HG02610 (cell line): Measurements from ENCODE around the gene ICE1.
"Not testable (repeated sequence)": the region's sequence is repeated elsewhere in the genome, so short reads cannot be mapped to it uniquely, and the experiment has no call there.

ENCODE experiments used
- ATAC-seq: cut with Tn5 transposase; IDR thresholded peaks from one replicate; pipeline ENCODE4 v1.9.1; 2021; ENCODE audit warnings: mild to moderate bottlenecking, moderate library complexity; ENCODE audit not compliant: unreplicated experiment

Gene ICE1

GRCh38 chr5:5487585-5488360 lies 65.3 kb downstream of the ICE1 start:
- ATAC-seq, result no peak

DNA sequence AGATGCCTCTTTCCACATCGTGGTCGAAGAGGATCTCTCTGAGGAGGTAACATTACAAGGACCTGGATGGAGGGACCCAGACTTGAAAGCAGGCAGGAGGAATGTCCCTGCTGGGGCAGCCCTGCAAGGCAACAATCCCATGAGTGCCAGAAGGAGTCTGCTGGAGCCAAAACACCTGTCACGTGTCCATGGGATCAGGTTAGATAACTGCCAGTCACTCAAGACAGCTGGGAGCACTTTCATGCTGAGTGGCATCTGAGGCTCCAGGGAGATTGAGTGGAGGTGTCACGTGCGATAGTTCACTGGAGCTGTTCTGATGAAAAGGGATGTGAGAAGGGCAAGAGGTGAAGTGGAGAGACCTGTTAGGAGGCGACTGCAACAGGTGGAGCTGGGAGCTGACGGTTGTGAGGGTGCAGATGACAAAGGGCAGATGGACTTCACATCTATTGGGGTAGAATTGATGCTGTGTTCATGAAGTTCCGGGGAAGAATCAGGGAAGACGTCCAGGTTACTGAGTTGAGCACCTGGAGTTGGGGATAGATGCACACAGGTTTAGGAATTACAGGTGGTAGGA lies 68.4 kb downstream of the ICE1 start:
- ATAC-seq, result no peak

DNA sequence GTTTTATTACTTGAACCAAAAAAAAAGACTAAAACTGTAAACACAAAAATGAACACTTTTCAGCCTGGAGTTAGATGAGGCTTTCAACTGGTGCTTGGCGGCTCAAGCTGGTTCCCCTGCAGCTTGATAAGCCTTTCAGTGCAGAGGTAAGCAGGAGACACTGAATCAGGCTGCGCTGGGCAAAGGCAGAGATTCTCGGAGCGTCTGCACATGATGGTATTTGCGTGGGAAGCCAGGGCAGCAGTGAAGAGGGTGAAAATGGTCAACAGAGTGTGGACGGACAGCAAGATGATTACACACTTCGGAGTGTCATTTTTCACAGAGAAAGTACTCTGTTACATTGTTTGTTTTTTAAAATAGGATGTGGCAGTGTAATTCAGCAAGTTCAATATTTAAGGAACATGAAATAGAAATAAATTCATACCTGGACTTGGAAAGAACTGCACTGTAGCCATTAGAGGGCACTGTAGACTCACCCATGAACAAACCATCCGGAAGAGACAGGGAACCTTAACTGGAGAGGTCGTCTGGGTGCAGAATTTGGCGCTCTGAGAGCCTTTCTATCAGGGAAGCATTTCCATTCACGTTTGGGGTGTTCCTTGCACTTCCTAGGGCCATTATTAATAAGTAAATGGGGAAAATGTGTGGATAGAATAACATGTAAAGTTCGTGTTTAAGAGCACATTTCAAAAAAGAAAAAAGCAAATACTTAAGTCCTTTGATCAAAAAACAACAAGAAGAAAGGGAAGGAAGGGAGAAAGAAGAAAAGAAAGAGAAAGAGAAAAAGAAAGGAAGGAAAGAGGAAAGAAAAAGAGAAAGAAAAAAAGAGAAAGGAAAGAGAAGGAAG lies 69.8 kb downstream of the ICE1 start:
- ATAC-seq, result peak; percentile 55

DNA sequence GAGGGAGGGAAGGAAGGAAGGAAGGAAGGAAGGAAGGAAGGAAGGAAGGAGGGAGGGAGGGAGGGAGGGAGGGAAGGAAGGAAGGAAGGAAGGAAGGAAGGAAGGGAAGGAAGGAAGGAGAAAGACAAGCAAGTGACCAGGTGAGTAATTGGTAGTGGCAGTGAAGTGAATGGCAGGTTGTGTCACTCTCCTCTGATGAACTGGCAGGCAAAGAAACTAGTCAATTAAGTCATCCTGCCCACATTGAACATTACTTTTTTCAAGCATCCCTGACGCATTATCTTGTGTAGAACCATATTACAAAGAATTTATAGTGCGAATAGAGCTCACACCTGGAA lies 70.4 kb downstream of the ICE1 start:
- ATAC-seq, result not testable (repeated sequence)

DNA sequence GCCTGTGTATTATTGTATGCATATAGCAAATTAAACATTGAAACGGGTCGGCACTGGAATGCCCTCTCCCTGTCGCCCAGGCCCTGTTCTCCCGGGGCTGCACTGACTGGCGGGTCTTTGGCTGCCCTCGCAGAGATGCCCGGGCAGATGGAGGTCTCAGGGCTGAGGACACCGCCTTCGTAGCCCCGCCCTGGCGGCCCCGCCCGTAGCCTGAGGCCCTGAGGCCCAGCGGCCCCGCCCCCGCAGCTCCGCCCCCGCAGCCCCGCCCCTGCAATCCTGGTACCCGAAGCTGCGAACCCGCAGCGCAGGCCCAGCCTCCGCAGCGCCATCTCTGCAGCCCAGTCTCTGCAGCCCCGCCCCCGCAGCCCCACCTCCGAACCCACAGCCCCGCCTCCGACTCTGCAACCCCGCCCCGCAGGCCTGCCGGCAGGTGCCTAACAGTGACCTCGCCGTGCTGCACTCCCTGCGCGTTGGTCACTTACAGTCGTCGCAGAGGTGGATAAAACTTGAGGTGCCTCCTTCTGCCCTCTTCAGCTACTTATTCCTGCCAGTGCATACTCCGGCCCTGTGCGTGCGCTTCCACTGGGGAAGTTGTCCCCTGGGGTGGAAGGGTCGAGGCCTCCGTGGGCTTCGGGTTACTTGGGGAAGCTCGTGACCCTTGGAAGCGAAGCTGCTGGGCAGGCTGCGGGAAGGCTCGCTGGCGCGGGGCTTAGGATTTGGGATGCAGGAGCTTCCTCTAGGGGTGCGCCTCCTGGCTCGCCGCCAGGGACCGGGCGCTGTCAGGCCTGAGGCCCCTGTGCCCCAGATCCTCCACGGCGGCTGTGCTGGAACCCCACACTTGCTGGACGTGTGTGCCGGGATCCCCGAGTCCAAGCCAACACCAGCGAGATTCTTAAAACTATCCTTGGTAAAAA lies 72.3 kb downstream of the ICE1 start:
- peak; percentile 81 for ATAC-seq

GRCh38 chr5:5497152-5497788 lies 74.8 kb downstream of the ICE1 start:
- ATAC-seq, result peak; percentile 50

GRCh38 chr5:5499442-5499841 lies 77.0 kb downstream of the ICE1 start:
- no peak for ATAC-seq

DNA sequence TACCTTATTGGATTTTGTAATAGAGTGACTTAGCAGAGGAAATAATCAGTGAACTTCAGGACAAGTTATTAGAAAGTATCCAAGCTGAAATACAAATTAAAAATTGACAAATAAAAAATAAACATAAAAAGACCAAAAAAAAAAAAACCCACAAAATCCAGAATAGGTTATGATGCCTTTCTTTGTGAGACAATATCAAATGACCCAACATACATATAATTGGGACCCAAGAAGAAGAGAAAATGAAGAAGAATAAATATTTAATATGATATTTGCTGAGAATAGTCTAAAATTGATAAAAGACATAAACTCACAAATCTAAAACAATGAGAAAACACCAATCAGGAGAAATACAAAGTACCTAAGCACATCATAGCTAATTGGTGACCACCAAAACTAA lies 81.8 kb downstream of the ICE1 start:
- no peak for ATAC-seq

DNA sequence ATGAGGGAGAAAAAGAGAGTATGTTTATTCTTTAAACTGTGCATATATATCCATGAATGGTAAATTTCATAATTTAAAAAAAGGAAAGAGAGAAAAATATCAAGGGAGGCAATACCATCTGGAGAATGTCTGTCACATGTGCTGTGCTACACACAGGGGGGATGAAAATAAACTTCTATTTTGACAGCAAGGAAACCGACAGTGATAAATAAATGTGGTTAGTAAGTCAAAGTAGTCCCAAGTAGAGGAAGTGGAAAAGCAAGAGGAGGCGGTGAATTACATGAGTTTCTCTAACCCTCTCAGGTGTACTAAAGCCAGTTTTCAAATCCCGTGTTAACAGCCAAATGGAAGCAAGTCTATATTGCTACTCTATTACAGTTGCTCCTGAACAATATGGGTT lies 83.3 kb downstream of the ICE1 start:
- no peak for ATAC-seq

- ATAC-seq, result no peak
Observed at GRCh38 chr5:5508391-5508790, 85.9 kb downstream of the ICE1 start.

GRCh38 chr5:5511904-5512416 lies 89.5 kb downstream of the ICE1 start:
- no peak for ATAC-seq

DNA sequence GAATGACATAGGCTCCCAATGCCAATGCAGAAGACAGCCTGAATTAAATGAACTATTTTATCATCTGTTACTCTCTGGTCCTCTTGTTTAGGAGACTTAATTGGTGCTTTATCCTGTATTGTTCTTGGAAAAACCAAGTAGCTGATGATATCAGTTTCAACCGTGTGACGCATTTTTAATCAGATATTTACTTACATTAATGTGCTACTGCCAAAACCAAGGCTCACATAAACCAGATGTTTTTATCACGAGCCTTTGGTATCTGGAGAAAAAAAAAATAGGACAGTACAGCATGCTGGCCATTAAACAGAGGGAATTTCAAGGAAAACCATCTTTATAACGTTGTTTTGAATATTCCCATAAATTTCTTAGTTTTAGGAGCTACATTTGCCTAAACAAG lies 90.1 kb downstream of the ICE1 start:
- no peak for ATAC-seq

DNA sequence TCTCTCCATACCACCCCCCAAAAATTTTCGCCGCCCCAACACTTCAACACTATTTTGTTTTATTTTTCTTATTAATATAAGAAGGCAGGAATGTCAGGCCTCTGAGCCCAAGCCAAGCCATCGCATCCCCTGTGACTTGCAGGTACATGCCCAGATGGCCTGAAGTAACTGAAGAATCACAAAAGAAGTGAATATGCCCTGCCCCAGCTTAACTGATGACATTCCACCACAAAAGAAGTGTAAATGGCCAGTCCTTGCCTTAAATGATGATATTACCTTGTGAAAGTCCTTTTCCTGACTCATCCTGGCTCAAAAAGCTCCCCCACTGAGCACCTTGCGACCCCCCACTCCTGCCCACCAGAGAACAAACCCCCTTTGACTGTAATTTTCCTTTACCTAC lies 98.1 kb downstream of the ICE1 start:
- not testable (repeated sequence) for ATAC-seq

DNA sequence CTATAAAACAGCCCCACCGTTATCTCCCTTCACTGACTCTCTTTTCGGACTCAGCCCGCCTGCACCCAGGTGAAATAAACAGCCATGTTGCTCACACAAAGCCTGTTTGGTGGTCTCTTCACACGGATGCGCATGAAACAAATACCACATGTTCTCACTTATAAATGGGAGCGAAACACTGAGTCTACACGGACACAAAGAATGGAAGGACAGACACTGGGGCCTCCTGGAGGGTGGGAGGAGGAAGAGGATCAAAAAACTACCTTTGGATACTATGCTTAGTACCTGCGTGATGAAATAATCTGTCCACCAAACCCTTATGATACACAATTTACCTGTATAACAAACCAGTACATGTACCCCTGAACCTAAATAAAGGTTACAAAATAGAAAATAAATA lies 98.6 kb downstream of the ICE1 start:
- no peak for ATAC-seq

DNA sequence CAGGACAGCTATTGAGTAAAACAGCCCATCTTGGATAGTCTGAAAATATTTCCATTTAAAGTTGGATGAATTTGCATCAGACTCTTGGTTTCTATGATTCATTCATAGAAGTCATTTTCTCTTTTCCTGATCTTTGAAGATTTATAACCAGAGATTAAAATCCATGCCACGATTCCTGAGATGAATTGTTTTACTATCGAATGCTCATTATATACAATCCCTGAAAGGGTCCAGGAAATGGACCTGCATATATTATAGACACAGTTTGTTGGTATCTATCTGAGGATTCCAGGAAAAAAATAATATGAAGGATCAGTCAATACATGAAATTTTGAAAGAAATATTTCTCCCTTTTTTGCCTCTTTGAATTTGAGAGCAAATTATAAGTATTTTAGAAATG lies 99.0 kb downstream of the ICE1 start:
- no peak for ATAC-seq

DNA sequence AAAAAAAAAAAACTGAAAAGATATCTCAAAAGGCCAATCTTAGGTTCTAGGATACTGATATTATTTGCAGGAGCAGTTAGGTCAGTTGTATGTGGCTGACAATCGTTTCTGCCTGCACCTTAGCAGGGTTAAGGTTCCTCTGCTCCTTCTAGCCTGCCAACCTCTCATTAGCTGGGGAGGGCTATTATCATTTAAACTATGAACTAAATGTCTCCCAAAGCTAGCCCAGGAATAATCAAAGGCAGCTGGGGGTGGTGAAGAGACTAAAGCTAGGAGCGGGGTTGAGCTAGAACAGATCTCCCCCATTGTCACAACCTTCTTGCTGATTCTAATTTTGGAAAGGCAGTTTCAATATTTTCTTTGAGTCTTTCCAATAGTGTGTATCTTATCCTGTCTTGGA lies 99.9 kb downstream of the ICE1 start:
- ATAC-seq, result no peak

DNA sequence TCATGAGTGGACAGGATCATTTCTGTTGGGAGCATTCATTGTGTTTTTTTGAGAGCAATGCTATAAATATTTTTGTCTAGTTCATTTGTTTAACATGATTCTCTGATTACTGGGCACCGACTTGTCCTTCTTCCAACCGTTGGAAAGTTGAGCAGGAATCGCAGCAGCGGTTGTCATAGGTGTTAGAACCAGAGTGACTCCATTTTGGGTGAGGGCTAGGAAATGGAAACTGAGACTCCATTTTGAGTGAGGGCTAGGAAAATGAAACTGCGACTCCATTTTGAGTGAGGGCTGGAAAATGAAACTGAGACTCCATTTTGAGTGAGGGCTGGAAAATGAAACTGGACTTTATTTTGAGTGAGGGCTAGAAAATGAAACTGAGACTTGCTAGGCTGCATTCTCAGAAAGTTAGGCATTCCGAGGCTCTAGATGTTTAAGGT lies 100.6 kb downstream of the ICE1 start:
- ATAC-seq, result peak; percentile 93

DNA sequence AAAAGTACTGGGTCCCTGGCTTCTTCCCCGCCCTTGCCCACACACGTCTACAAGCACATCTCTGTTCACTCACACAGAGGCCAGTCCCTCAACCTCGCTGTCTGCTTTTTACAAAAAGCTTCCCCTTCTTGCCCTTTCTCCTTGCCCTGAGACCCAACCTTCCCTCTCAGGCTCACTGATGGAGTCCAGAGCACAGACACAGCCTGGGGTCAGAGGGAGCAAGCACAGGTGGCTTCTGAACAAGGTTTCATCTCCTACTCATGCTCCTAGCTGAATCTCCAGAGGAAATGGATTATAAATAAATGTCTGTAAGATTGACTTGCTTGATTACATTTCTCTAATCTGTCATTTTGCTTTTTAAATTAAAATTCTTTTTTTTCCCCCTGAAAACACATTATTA lies 101.8 kb downstream of the ICE1 start:
- ATAC-seq, result no peak

GRCh38 chr5:5531371-5531770 lies 108.9 kb downstream of the ICE1 start:
- ATAC-seq, result no peak
